Measurements from ENCODE around the gene IL17RD. TPM values are rescaled to one million over a fixed set of nuclear protein-coding genes. Genes with fewer than 3 reads are reported as not detected.

Gene IL17RD
- total RNA-seq, 1 donor from 2014 or later: 1.8 TPM

Other genes starting within 250 kb of the IL17RD start
- 0.04 and 0.07 TPM in 2 replicates for gene SPATA12, start 104.7 kb downstream of the IL17RD start, total RNA-seq
- 0.14 and 0.40 TPM in 2 replicates for gene HESX1, start 34.6 kb upstream of the IL17RD start, total RNA-seq
- 50.1 and 55.8 TPM in 2 replicates for gene APPL1, start 62.4 kb upstream of the IL17RD start, total RNA-seq
- gene ASB14, start 127.3 kb upstream of the IL17RD start, total RNA-seq: under 0.01 TPM in 1 of 2 replicates, not detected in the other

Data from pulmonary artery endothelial cell (primary cell).